HPDE6-E6E7 (cell line): ENCODE measurements around the gene SLC49A3.
A peak's percentile ranks its signal among the peaks of the same experiment; 100 is the strongest.
"Not testable (repeated sequence)": the region's sequence is repeated elsewhere in the genome, so short reads cannot be mapped to it uniquely, and the experiment has no call there.

Experiments
- DNase-seq: peaks from one replicate; pipeline ENCODE4 v3.0.0; 2011; ENCODE audit warnings: missing footprints; ENCODE audit errors: extremely low spot score

The SLC49A3 gene

GRCh38 chr4:703336-704197 is 14.6 kb upstream of the SLC49A3 start:
- DNase-seq, result no peak

GRCh38 chr4:702618-703048 is 13.7 kb upstream of the SLC49A3 start:
- DNase-seq, result no peak

GRCh38 chr4:700587-701264 is 11.8 kb upstream of the SLC49A3 start:
- DNase-seq, result no peak

- no peak for DNase-seq
Measured at GRCh38 chr4:699816-700580, 11.0 kb upstream of the SLC49A3 start.

GRCh38 chr4:694341-694940 is 5.5 kb upstream of the SLC49A3 start:
- DNase-seq, result not testable (repeated sequence)

GRCh38 chr4:692771-693554 is 4.0 kb upstream of the SLC49A3 start:
- DNase-seq, result no peak

GRCh38 chr4:689723-690122 is 772 bp upstream of the SLC49A3 start:
- DNase-seq, result no peak

GRCh38 chr4:687971-688853 is 739 bp downstream of the SLC49A3 start:
- no peak for DNase-seq

- peak; percentile 96 for DNase-seq
Measured at GRCh38 chr4:687048-687970, 1.6 kb downstream of the SLC49A3 start.

- no peak for DNase-seq
Measured at GRCh38 chr4:686413-687040, 2.4 kb downstream of the SLC49A3 start.

GRCh38 chr4:685679-686412 is 3.1 kb downstream of the SLC49A3 start:
- no peak for DNase-seq

GRCh38 chr4:684623-685327 is 4.2 kb downstream of the SLC49A3 start:
- DNase-seq, result no peak

GRCh38 chr4:683982-684622 is 4.8 kb downstream of the SLC49A3 start:
- DNase-seq, result no peak

- DNase-seq, result no peak
Measured at GRCh38 chr4:683247-683897, 5.6 kb downstream of the SLC49A3 start.

- no peak for DNase-seq
Measured at GRCh38 chr4:682490-683172, 6.3 kb downstream of the SLC49A3 start.
